IPS-20b (cell line): ENCODE measurements around the gene P3H2.

Source experiments
- H3K27ac ChIP-seq: one replicate; pipeline ENCODE4 v1.5.1; 2013; ENCODE audit warnings: low read length
- H3K27me3 ChIP-seq: 2 replicates; pipeline ENCODE4 v1.6.1; 2013; ENCODE audit warnings: mild to moderate bottlenecking, low read length, inconsistent platforms; ENCODE audit not compliant: insufficient read depth
- H3K36me3 ChIP-seq: 2 replicates; pipeline ENCODE4 v1.6.1; 2013; ENCODE audit warnings: low read depth, mild to moderate bottlenecking, inconsistent platforms, low read length, moderate library complexity; ENCODE audit not compliant: insufficient read depth
- H3K4me1 ChIP-seq: 2 replicates; pipeline ENCODE4 v1.6.1; 2013; ENCODE audit warnings: mild to moderate bottlenecking, control low read depth, inconsistent platforms, low read length, moderate library complexity; ENCODE audit not compliant: insufficient read depth
- H3K4me3 ChIP-seq: 2 replicates; pipeline ENCODE4 v1.5.1; 2013; ENCODE audit warnings: mild to moderate bottlenecking, low read length, inconsistent platforms
- H3K9ac ChIP-seq: 2 replicates; pipeline ENCODE4 v1.6.1; 2013; ENCODE audit warnings: low read depth, mild to moderate bottlenecking, inconsistent platforms, low read length, moderate library complexity
- H3K9me3 ChIP-seq: 2 replicates; pipeline ENCODE4 v1.6.1; 2013; ENCODE audit warnings: mild to moderate bottlenecking, low read depth, low read length, inconsistent platforms; ENCODE audit not compliant: insufficient read depth

Gene P3H2

GRCh38 chr3:189948724-189949045, 172.0 kb downstream of the P3H2 start:
- Histone ChIP-seq H3K27ac (no peak overlapping the region), H3K9me3 (no peaks in the 10 kb centered on the region), H3K9ac (no peak overlapping the region)

GRCh38 chr3:189947948-189948723, 172.6 kb downstream of the P3H2 start:
- Histone ChIP-seq H3K27ac (no peak overlapping the region), H3K4me3 (no peak overlapping the region), H3K4me1 (no peaks in the 10 kb centered on the region), H3K9ac (no peak overlapping the region), H3K36me3 (no peaks in the 10 kb centered on the region), H3K9me3 (no peaks in the 10 kb centered on the region), H3K27me3 (no peaks in the 10 kb centered on the region)

More at GRCh38 chr3:189948724-189949045, 172.0 kb downstream of the P3H2 start:
- Histone ChIP-seq H3K27me3 (no peaks in the 10 kb centered on the region), H3K36me3 (no peaks in the 10 kb centered on the region), H3K4me3 (no peak overlapping the region), H3K4me1 (no peaks in the 10 kb centered on the region)

GRCh38 chr3:189947068-189947467, 173.6 kb downstream of the P3H2 start:
- no peak overlapping the region for H3K27ac ChIP-seq

GRCh38 chr3:189945935-189946709, 174.6 kb downstream of the P3H2 start:
- H3K9ac ChIP-seq: no peak overlapping the region
- H3K9me3 ChIP-seq: no peaks in the 10 kb centered on the region
- no peaks in the 10 kb centered on the region for H3K36me3 ChIP-seq
- no peaks in the 10 kb centered on the region for H3K4me1 ChIP-seq
- no peak overlapping the region for H3K4me3 ChIP-seq
- H3K27me3 ChIP-seq: no peaks in the 10 kb centered on the region
- H3K27ac ChIP-seq: no peak overlapping the region

More at GRCh38 chr3:189947068-189947467, 173.6 kb downstream of the P3H2 start:
- Histone ChIP-seq H3K9me3 (no peaks in the 10 kb centered on the region), H3K9ac (no peak overlapping the region), H3K4me1 (no peaks in the 10 kb centered on the region), H3K27me3 (no peaks in the 10 kb centered on the region), H3K4me3 (no peak overlapping the region), H3K36me3 (no peaks in the 10 kb centered on the region)

- H3K9ac ChIP-seq: no peak overlapping the region
- no peaks in the 10 kb centered on the region for H3K27me3 ChIP-seq
- H3K4me3 ChIP-seq: no peak overlapping the region
- no peaks in the 10 kb centered on the region for H3K9me3 ChIP-seq
- H3K4me1 ChIP-seq: no peaks in the 10 kb centered on the region
- H3K27ac ChIP-seq: no peak overlapping the region
- no peaks in the 10 kb centered on the region for H3K36me3 ChIP-seq
Observed at GRCh38 chr3:189944285-189945145, 176.2 kb downstream of the P3H2 start.

GRCh38 chr3:189942948-189943347, 177.7 kb downstream of the P3H2 start:
- no peak overlapping the region for H3K9ac ChIP-seq
- H3K36me3 ChIP-seq: no peaks in the 10 kb centered on the region
- H3K4me1 ChIP-seq: 0 out of 2 replicates have a peak, but pooled peaks cover 1% of the 10 kb centered on the region
- no peak overlapping the region for H3K27ac ChIP-seq
- no peaks in the 10 kb centered on the region for H3K9me3 ChIP-seq
- H3K4me3 ChIP-seq: no peak overlapping the region
- no peaks in the 10 kb centered on the region for H3K27me3 ChIP-seq

- Histone ChIP-seq H3K27me3 (no peaks in the 10 kb centered on the region), H3K9me3 (no peaks in the 10 kb centered on the region), H3K4me1 (0 out of 2 replicates have a peak, but pooled peaks cover 4% of the 10 kb centered on the region), H3K36me3 (no peaks in the 10 kb centered on the region), H3K9ac (no peak overlapping the region), H3K4me3 (no peak overlapping the region), H3K27ac (no peak overlapping the region)
Observed at GRCh38 chr3:189941679-189942078, 179.0 kb downstream of the P3H2 start.

- H3K27me3 ChIP-seq: no peaks in the 10 kb centered on the region
- H3K9me3 ChIP-seq: no peaks in the 10 kb centered on the region
- H3K36me3 ChIP-seq: no peaks in the 10 kb centered on the region
- H3K4me3 ChIP-seq: no peak overlapping the region
- 0 out of 2 replicates have a peak, but pooled peaks cover 4% of the 10 kb centered on the region for H3K4me1 ChIP-seq
- H3K9ac ChIP-seq: no peak overlapping the region
- no peak overlapping the region for H3K27ac ChIP-seq
Observed at GRCh38 chr3:189941125-189941524, 179.6 kb downstream of the P3H2 start.

- H3K9me3 ChIP-seq: no peaks in the 10 kb centered on the region
- no peak overlapping the region for H3K27ac ChIP-seq
- H3K4me3 ChIP-seq: no peak overlapping the region
- H3K9ac ChIP-seq: no peak overlapping the region
- no peaks in the 10 kb centered on the region for H3K27me3 ChIP-seq
- H3K4me1 ChIP-seq: 0 out of 2 replicates have a peak, but pooled peaks cover 4% of the 10 kb centered on the region
- no peaks in the 10 kb centered on the region for H3K36me3 ChIP-seq
Observed at GRCh38 chr3:189937302-189938127, 183.2 kb downstream of the P3H2 start.

GRCh38 chr3:189936201-189936945, 184.3 kb downstream of the P3H2 start:
- Histone ChIP-seq H3K9ac (no peak overlapping the region), H3K4me3 (no peak overlapping the region), H3K27me3 (no peaks in the 10 kb centered on the region), H3K4me1 (0 out of 2 replicates have a peak, but pooled peaks cover 4% of the 10 kb centered on the region), H3K9me3 (no peaks in the 10 kb centered on the region), H3K27ac (no peak overlapping the region), H3K36me3 (no peaks in the 10 kb centered on the region)
